Loucy (cell line): ENCODE data around the gene RANGRF.

Experiments
- EZH2phosphoT487 ChIP-seq: fragments of 200-600 bp; IDR thresholded peaks from 2 replicates; pipeline ENCODE4 v1.6.1; 2018; ENCODE audit warnings: antibody characterized with exemption, mild to moderate bottlenecking, moderate library complexity, borderline replicate concordance
- TF ChIP-seq, protein P1 (sequence below): fragments of 200-600 bp; sonication (generic); conservative IDR thresholded peaks from 2 replicates; pipeline ENCODE4 v1.5.1; 2014; ENCODE audit warnings: mild to moderate bottlenecking, antibody characterized with exemption, low read length

DNA sequence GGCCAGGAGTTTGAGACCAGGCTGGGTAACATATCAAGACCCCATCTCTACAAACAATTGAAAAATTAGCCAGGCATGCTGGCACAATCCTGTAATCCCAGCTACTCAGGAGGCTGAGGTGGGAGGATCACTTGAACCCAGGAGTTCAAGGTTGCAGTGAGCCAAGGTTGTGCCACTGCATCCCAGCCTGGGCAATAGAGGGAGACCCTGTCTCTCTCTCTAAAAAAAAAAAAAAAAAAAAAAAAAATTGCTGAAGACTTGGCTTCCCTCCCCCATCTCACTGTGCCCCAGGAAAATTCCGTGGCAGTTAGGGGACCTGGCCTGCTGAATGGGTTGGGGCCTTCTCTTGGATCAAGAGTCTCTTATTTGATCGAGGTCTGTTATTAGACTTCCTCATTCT, 51.1 kb downstream of the RANGRF start, which contains the start of gene ODF4:
- TF ChIP-seq, protein P1, sequence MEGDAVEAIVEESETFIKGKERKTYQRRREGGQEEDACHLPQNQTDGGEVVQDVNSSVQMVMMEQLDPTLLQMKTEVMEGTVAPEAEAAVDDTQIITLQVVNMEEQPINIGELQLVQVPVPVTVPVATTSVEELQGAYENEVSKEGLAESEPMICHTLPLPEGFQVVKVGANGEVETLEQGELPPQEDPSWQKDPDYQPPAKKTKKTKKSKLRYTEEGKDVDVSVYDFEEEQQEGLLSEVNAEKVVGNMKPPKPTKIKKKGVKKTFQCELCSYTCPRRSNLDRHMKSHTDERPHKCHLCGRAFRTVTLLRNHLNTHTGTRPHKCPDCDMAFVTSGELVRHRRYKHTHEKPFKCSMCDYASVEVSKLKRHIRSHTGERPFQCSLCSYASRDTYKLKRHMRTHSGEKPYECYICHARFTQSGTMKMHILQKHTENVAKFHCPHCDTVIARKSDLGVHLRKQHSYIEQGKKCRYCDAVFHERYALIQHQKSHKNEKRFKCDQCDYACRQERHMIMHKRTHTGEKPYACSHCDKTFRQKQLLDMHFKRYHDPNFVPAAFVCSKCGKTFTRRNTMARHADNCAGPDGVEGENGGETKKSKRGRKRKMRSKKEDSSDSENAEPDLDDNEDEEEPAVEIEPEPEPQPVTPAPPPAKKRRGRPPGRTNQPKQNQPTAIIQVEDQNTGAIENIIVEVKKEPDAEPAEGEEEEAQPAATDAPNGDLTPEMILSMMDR = no peak
- no peak for TF ChIP-seq EZH2phosphoT487
